22Rv1 (cell line): ENCODE measurements around the gene ARID1B.

Experiments
- CTCF ChIP-seq: fragments of 450-650 bp; IDR thresholded peaks from 2 replicates; pipeline ENCODE4 v1.5.1; 2017; ENCODE audit warnings: mild to moderate bottlenecking
- ZFX ChIP-seq: fragments of 450-650 bp; IDR thresholded peaks from 2 replicates; pipeline ENCODE4 v1.6.1; 2017; ENCODE audit warnings: antibody characterized with exemption, borderline replicate concordance

GRCh38 chr6:156905801-156906200 is 128.6 kb downstream of the ARID1B start:
- TF ChIP-seq CTCF (no peak), ZFX (no peak)
